Activated CD4-positive, alpha-beta T cell treated with anti-CD3 and anti-CD28 coated beads, Interleukin-2, Interleukin-4, amounts not matched to agents 100 ng/mL and 50 ng/mL, durations not matched to agents 16 hours and 8 hours (primary cell): ENCODE measurements around the gene ENO2.

Source experiments
- DNase-seq: peaks from one replicate; pipeline ENCODE4 v3.0.0-alpha.2; 2020; ENCODE audit warnings: low spot score

The ENO2 gene

GRCh38 chr12:6932766-6933165 is 18.4 kb downstream of the ENO2 start:
- DNase-seq: no peak

GRCh38 chr12:6934110-6934509 is 19.7 kb downstream of the ENO2 start:
- no peak for DNase-seq

- no peak for DNase-seq
Observed at GRCh38 chr12:6935371-6936193, 21.2 kb downstream of the ENO2 start.

- DNase-seq: no peak
Observed at GRCh38 chr12:6936194-6936635, 21.8 kb downstream of the ENO2 start.

- peak; percentile 55 for DNase-seq
Observed at GRCh38 chr12:6936636-6937480, 22.5 kb downstream of the ENO2 start.

GRCh38 chr12:6937481-6938352 is 23.3 kb downstream of the ENO2 start:
- DNase-seq: peak; percentile 95

GRCh38 chr12:6938353-6939190 is 24.2 kb downstream of the ENO2 start:
- DNase-seq: no peak

- no peak for DNase-seq
Observed at GRCh38 chr12:6939191-6939540, 24.8 kb downstream of the ENO2 start.

GRCh38 chr12:6941267-6941666 is 26.9 kb downstream of the ENO2 start:
- DNase-seq: no peak

- DNase-seq: no peak
Observed at GRCh38 chr12:6941782-6942181, 27.4 kb downstream of the ENO2 start.

- no peak for DNase-seq
Observed at GRCh38 chr12:6942331-6942665, 27.9 kb downstream of the ENO2 start.

- DNase-seq: peak; percentile 88
Observed at GRCh38 chr12:6943389-6943721, 29.0 kb downstream of the ENO2 start.

- DNase-seq: peak; percentile 95
Observed at GRCh38 chr12:6943722-6944380, 29.5 kb downstream of the ENO2 start, which contains the start of the genes C12orf57 and RNU7-1. C12orf57 (plus strand) TSS chr12:6944022; CDS start chr12:6944122, 100 bp downstream. RNU7-1 (plus strand) TSS chr12:6943816.

GRCh38 chr12:6944381-6945186 is 30.2 kb downstream of the ENO2 start:
- DNase-seq: peak; percentile 95

- DNase-seq: no peak
Observed at GRCh38 chr12:6945613-6946012, 31.2 kb downstream of the ENO2 start.

- DNase-seq: peak; percentile 70
Observed at GRCh38 chr12:6946033-6946919, 31.9 kb downstream of the ENO2 start.

GRCh38 chr12:6946920-6947374 is 32.6 kb downstream of the ENO2 start:
- no peak for DNase-seq

GRCh38 chr12:6947615-6948014 is 33.2 kb downstream of the ENO2 start:
- no peak for DNase-seq
